Duodenal mucosa (tissue), 2 donors: ENCODE results near the gene LMAN2L.

ENCODE experiments used
- H3K27ac ChIP-seq: one replicate; pipeline ENCODE4 v1.7.0; 2013; ENCODE audit warnings: low read depth, low read length
- H3K27me3 ChIP-seq, 2 donors: one replicate each; pipeline ENCODE4 v1.7.0; 2013; ENCODE audit warnings: low read length in 2 of 2, control low read depth in 1 of 2; ENCODE audit not compliant: insufficient read depth in 2 of 2, control insufficient read depth in 1 of 2
- H3K36me3 ChIP-seq, 2 donors: one replicate each; pipeline ENCODE4 v1.7.0; 2013; ENCODE audit warnings: low read length in 2 of 2, control low read depth in 1 of 2; ENCODE audit not compliant: insufficient read depth in 2 of 2, control insufficient read depth in 1 of 2
- H3K4me1 ChIP-seq, 2 donors: one replicate each; pipeline ENCODE4 v1.7.0; 2013; ENCODE audit warnings: low read length in 2 of 2, control low read depth in 1 of 2; ENCODE audit not compliant: insufficient read depth in 2 of 2, control insufficient read depth in 1 of 2
- H3K4me3 ChIP-seq, 2 donors: one replicate each; pipeline ENCODE4 v1.7.0; 2013; ENCODE audit warnings: low read length in 2 of 2, low read depth in 1 of 2
- H3K9ac ChIP-seq, 2 donors: one replicate each; pipeline ENCODE4 v1.7.0; 2013; ENCODE audit warnings: low read length in 2 of 2, low read depth in 1 of 2
- H3K9me3 ChIP-seq, 2 donors: one replicate each; pipeline ENCODE4 v1.7.0; 2013; ENCODE audit warnings: low read length in 2 of 2, control low read depth in 1 of 2; ENCODE audit not compliant: control insufficient read depth in 1 of 2

Gene LMAN2L

DNA sequence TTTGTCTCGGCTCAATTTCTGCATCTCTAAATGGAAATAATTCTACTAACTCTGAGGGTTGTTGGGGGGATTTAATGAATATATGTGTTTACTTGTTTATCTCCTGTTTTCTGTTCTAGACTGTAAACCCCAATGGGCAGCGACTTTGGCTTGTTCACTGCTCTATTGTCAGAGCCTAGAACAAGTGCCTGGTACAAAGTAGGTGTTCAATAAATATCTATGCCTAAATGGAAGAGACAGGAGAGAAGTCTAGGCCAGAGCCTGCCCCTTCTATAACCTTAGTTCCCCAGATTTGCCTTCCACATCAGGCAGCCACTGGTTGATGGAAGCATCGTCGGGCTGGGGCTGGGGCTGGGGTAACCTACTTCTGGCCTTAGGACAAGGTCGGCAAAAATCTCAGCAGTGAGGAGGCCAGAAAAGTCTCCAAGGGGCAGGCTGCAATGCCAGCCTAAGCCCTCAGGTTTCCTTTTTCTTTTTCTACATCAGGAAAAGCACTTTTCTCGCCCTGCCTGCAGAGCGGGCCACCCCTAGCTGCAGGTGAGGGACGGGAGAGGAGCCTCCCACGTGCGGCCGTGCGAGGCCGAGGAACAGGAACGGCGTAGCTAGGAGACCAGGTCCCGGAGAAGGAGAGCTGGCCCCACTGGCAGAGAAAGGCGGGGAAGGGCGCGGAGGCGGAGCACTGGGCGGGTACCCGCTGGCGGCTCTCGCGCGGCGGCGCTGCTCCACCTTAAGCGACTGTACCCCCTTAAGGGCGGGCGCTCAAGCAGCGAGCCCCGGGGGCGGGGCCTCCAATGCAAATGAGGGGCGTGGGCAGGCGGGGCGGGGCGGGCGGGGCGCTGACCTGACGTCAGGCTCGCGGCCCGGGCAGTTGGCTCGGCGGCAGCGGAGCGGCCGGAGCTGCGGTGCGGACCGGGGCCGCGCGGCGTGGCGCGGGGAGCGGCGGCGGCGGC is 20.4 kb upstream of the LMAN2L start, which contains the start of gene CNNM4:
CNNM4 (plus strand) TSS at position 867 of the 950 bp plus-strand sequence. CDS start 98 bp downstream, outside the sequence.
- Histone ChIP-seq H3K4me3 (peak within 1 kb of the TSS; percentile 81 to 99), H3K9me3 (no peaks in the 10 kb centered on the region), H3K36me3 (no peaks in the 10 kb centered on the region), H3K27ac (peak within 1 kb of the TSS; percentile 80), H3K27me3 (no peaks in the 10 kb centered on the region), H3K9ac (peak within 1 kb of the TSS; percentile 74 to 89), H3K4me1 (peaks cover 52 to 54% of the 10 kb centered on the region in 2 donors)

DNA sequence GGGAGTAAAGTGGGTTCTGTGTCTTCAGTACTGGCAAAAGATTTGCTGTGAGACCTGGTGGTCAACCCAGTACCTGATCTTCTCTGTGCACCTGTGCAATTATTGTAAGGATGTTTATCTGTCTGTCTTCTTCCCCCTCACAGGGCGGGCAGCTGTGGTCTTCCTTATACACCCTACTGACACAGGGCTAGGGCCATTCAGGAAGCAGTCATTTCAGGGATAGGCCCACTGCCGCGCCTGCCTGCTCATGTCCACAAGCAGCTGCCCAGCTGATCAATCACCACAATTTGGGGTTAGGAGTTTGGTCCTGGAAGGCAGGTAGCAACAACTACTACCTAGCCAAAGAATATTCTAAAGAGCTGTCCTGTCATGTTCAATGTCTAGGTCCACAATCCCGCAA is 19.7 kb upstream of the LMAN2L start:
- H3K9ac ChIP-seq = no peak overlapping the region
- H3K9me3 ChIP-seq = no peaks in the 10 kb centered on the region
- H3K27ac ChIP-seq = no peak overlapping the region
- no peaks in the 10 kb centered on the region for H3K27me3 ChIP-seq
- peaks cover 48 to 50% of the 10 kb centered on the region in 2 donors for H3K4me1 ChIP-seq
- no peaks in the 10 kb centered on the region for H3K36me3 ChIP-seq
- H3K4me3 ChIP-seq = no peak overlapping the region

DNA sequence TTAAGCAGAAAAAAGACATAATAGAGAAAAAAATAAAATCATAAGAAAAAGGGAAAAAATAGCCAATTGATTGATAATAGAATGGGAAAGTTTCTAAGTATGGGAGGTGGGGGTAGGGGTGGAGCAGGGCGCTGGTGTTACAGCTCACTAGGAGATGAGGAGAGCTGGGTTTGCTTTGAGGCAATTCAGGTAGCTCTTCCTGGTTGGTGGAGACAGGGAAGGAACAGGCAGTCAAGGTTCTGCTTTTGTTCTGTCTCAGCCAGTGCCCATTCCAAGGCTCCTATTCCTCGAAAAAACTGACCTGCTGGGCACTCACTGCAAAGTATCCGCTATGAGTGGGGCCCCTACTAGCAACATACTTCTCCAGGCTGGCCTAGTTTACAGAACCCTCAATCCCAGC is 19.1 kb upstream of the LMAN2L start:
- no peak overlapping the region for H3K9ac ChIP-seq
- no peaks in the 10 kb centered on the region for H3K9me3 ChIP-seq
- H3K4me3 ChIP-seq = no peak overlapping the region
- no peaks in the 10 kb centered on the region for H3K27me3 ChIP-seq
- peaks cover 42 to 46% of the 10 kb centered on the region in 2 donors for H3K4me1 ChIP-seq
- H3K36me3 ChIP-seq = no peaks in the 10 kb centered on the region
- H3K27ac ChIP-seq = no peak overlapping the region

DNA sequence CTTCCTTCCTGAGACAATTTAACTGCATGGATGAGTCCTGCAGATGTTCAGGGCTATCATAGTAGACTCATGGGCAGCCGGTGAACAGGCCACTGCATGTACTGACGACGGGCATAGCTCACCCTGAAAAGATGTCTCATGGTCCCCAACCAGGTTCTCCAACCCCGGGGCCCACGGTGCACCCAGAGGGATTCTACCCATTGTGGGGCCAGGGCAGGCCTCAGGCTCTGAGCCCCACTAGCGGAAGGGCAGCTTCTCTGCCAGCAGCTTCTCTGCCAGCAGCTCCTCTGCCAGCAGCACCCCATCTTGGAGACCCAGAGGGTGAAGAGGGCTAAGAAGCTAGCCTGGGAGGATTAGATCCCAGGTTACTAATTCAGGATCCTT is 17.6 kb upstream of the LMAN2L start:
- Histone ChIP-seq H3K9ac (no peak overlapping the region), H3K27me3 (no peaks in the 10 kb centered on the region), H3K9me3 (no peaks in the 10 kb centered on the region), H3K4me3 (no peak overlapping the region), H3K4me1 (peaks cover 28 to 38% of the 10 kb centered on the region in 2 donors), H3K27ac (no peak overlapping the region), H3K36me3 (no peaks in the 10 kb centered on the region)

DNA sequence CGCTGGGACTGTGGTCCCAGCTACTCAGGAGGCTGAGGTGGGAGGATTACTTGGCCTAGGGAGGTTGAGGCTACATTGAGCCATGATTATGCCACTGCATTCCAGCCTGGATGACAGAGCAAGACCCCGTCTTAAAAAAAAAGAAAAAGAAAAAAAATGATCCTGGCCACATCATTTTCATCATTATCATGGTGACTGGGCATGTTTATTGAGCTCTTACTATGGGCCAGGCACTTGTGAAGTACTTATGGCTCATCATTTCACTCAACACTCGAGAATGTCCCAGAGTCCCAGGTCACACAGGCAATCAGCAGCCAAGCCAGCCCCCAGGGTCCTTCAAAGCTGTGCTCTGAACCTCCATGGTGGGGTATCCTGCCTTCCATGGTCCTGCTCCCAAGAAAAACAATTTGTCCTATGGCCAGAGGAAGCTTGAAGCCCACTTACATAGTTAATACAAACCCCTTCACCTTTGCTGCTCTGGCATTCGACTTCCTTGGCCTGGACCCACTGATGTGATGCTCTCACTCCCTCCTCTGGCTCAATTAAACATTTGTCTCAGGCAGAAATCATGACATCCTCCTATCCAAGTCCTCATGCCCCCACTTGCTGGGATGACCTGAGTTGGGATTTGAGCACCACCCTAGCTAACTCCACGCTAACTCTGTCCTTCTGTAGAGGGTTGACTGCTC is 17.1 kb upstream of the LMAN2L start:
- Histone ChIP-seq H3K4me1 (peaks cover 22 to 33% of the 10 kb centered on the region in 2 donors), H3K27ac (no peak overlapping the region), H3K27me3 (no peaks in the 10 kb centered on the region), H3K4me3 (no peak overlapping the region), H3K9ac (no peak overlapping the region), H3K9me3 (no peaks in the 10 kb centered on the region), H3K36me3 (no peaks in the 10 kb centered on the region)

DNA sequence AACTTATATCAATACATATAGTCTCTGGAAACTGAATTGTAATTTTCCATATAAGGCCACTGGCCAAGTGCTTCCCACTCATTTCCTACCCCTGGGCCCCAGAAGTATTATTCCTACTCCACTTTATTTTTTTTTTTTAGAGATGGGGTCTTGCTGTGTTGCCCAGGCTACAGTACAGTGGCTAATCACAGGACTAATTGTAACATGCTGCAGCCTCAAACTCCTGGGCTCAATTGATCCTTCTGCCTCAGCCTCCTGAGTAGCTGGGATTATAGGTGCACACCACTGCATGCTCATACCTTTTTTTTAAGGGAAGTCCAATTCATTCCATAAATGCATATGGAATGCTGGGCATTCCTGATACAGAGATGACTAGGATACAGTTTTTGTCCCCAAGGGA is 14.5 kb upstream of the LMAN2L start:
- Histone ChIP-seq H3K36me3 (no peaks in the 10 kb centered on the region), H3K4me1 (peaks cover 5 to 17% of the 10 kb centered on the region in 2 donors), H3K27me3 (no peaks in the 10 kb centered on the region), H3K9ac (no peak overlapping the region), H3K27ac (no peak overlapping the region), H3K4me3 (no peak overlapping the region), H3K9me3 (no peaks in the 10 kb centered on the region)

DNA sequence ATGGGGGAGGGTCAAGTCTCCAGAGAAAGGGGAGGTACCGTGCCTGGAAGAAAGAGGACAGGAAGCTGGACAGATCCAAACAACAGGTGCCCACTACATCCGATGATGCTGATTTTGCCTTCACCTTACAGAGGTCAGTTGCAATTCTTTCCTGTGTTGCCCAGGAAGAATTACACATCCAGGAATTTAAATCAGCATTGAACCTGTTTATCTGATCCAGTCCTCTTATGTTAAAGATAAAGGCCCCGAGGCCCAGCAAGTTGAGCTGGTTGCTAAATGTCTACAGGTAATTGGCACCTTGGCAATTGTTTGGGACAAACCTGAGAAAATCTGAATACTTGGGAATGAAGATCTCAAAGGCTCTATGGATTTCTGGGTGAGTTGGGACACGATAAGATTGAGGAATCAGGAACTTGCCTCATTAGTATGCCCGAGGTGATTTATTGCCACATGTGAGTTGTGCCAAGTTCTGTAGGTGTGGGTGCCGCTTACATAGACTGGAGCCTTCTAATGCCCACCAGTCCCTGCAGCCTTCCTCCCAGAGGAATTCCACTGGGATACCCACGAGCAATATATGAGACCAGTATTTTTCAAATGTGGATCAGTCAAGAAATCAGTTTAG is 13.9 kb upstream of the LMAN2L start:
- no peak overlapping the region for H3K9ac ChIP-seq
- no peaks in the 10 kb centered on the region for H3K36me3 ChIP-seq
- H3K4me3 ChIP-seq = no peak overlapping the region
- H3K4me1 ChIP-seq = peaks cover 4 to 12% of the 10 kb centered on the region in 2 donors
- H3K27me3 ChIP-seq = no peaks in the 10 kb centered on the region
- no peaks in the 10 kb centered on the region for H3K9me3 ChIP-seq
- H3K27ac ChIP-seq = no peak overlapping the region

DNA sequence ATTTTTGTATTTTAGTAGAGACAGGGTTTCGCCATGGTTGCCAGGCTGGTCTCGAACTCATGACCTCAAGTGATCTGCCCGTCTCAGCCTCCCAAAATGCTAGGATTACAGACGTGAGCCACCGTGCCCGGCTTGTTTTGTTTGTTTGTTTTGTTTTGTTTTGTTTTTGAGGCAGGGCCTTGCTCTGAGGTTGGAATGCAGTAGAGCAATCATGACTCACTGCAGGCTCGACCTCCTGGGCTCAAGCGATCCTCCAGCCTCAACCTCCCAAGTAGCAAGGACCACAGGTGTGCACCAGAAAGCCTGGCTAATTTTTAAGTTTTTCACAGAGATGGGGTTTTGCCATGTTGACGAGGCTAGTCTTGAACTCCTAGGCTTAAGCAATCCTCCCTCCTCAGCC is 11.9 kb upstream of the LMAN2L start:
- Histone ChIP-seq H3K4me3 (no peak overlapping the region), H3K9me3 (no peaks in the 10 kb centered on the region), H3K9ac (no peak overlapping the region), H3K27ac (no peak overlapping the region), H3K36me3 (no peaks in the 10 kb centered on the region), H3K27me3 (no peaks in the 10 kb centered on the region), H3K4me1 (peaks cover 0 to 8% of the 10 kb centered on the region in 2 donors)

DNA sequence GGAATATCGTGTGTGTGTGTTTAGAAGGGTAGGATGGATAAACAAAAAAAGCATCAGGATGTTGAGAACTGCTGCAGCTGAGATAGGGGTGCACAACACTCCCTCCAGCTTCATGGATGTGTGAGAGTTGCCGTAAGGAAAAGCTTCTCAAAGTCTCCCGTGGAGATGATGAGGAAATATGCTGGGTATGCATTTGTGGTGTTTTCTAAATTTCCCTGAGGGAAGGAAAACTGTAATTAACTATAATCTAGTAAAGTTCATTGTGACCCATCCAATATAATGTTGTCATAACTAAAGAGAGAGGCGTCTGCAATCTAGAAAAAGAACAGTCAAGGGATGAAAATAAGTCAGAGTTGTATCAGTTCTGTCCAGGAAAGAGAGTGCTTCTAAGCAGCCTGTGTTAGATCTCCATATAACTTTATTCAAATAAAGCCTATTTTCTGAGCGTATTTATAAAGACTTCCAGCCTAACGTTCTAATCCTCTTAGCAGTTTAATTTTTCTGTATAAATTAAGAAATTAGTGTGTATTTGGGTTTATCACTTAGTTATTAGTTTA is 7.3 kb upstream of the LMAN2L start:
- H3K27me3 ChIP-seq = no peaks in the 10 kb centered on the region
- no peaks in the 10 kb centered on the region for H3K4me1 ChIP-seq
- no peaks in the 10 kb centered on the region for H3K9me3 ChIP-seq
- H3K9ac ChIP-seq = no peak overlapping the region
- no peaks in the 10 kb centered on the region for H3K36me3 ChIP-seq
- no peak overlapping the region for H3K4me3 ChIP-seq
- H3K27ac ChIP-seq = no peak overlapping the region
